Fibroblast of lung (primary cell): ENCODE data around the gene PATJ. TPM values are rescaled to one million over a fixed set of nuclear protein-coding genes. Genes with fewer than 3 reads are reported as not detected.

ENCODE experiments used
- DNase-seq, 2 donors: peaks; one replicate each; pipeline versions ENCODE4 v3.0.0 to v3.0.0-alpha.2; 2010; ENCODE audit warnings: low read depth in 2 of 2
- H2AFZ ChIP-seq: 2 replicates; pipeline ENCODE4 v1.5.1; 2012; ENCODE audit warnings: low read length, control low read depth, inconsistent platforms
- H3K27ac ChIP-seq: 2 replicates; pipeline ENCODE4 v1.5.1; 2011; ENCODE audit warnings: low read length, control low read depth; ENCODE audit not compliant: insufficient read depth
- H3K27me3 ChIP-seq: 2 replicates; pipeline ENCODE4 v1.5.1; 2011; ENCODE audit warnings: mild to moderate bottlenecking, low read length; ENCODE audit not compliant: control insufficient read depth, insufficient read depth
- H3K36me3 ChIP-seq: 2 replicates; pipeline ENCODE4 v1.5.1; 2011; ENCODE audit warnings: low read length; ENCODE audit not compliant: control insufficient read depth, insufficient read depth
- H3K4me1 ChIP-seq: 2 replicates; pipeline ENCODE4 v1.5.1; 2011; ENCODE audit warnings: low read length; ENCODE audit not compliant: control insufficient read depth, insufficient read depth; ENCODE audit errors: extremely low read depth
- H3K4me2 ChIP-seq: 2 replicates; pipeline ENCODE4 v1.5.1; 2011; ENCODE audit warnings: low read length, control low read depth; ENCODE audit not compliant: insufficient read depth; ENCODE audit errors: extremely low read depth
- H3K4me3 ChIP-seq, 4 experiments: fragments of 200-600 bp in 1 of 4; sonication (generic) in 1 of 4; replicated peaks in 1 of 4; 2 replicates each; pipeline ENCODE4 v1.5.1; 2011 to 2016; ENCODE audit warnings: low read length in 4 of 4, low read depth in 3 of 4, mild to moderate bottlenecking in 3 of 4, control low read depth in 2 of 4, inconsistent platforms in 1 of 4, mixed read lengths in 1 of 4; ENCODE audit not compliant: insufficient read depth in 1 of 4; ENCODE audit errors: control extremely low read depth in 1 of 4
- H3K79me2 ChIP-seq: 2 replicates; pipeline ENCODE4 v1.5.1; 2012; ENCODE audit warnings: mild to moderate bottlenecking, low read length, inconsistent platforms; ENCODE audit not compliant: control insufficient read depth, insufficient read depth
- H3K9ac ChIP-seq: 2 replicates; pipeline ENCODE4 v1.5.1; 2011; ENCODE audit warnings: mild to moderate bottlenecking, low read length, control low read depth; ENCODE audit not compliant: insufficient read depth
- H3K9me3 ChIP-seq: 2 replicates; pipeline ENCODE4 v1.5.1; 2012; ENCODE audit warnings: low read depth, low read length; ENCODE audit not compliant: control insufficient read depth, insufficient read depth
- H4K20me1 ChIP-seq: 2 replicates; pipeline ENCODE4 v1.5.1; 2011; ENCODE audit warnings: low read length; ENCODE audit not compliant: control insufficient read depth, insufficient read depth; ENCODE audit errors: extremely low read depth
- EZH2 ChIP-seq: IDR thresholded peaks from 2 replicates; pipeline ENCODE4 v1.5.1; 2012; ENCODE audit warnings: low read length, control low read depth, mild to moderate bottlenecking; ENCODE audit errors: missing control alignments
- polyA plus RNA-seq, 2 donors: library from polyadenylated mRNA; depleted of rRNA in 1 of 2; stranded (reverse) in 1 of 2; unstranded in 1 of 2; fragments of >200 nt; gene quantifications; 2 replicates each; pipeline ENCODE4 v1.2.1, GENCODE V29; 2011 to 2012; ENCODE audit warnings: missing spikeins in 1 of 2
- total RNA-seq: library from RNA; depleted of rRNA; stranded (reverse); fragments of >200 nt; gene quantifications from 2 replicates; pipeline ENCODE4 v1.2.1, GENCODE V29; 2014
- TF ChIP-seq, protein P1 (sequence below), 2 donors: IDR thresholded peaks in 1 of 2; conservative IDR thresholded peaks in 1 of 2; 1 replicate in 1 of 2; 2 replicates in 1 of 2; pipeline ENCODE4 v1.5.1; 2011 to 2012; ENCODE audit warnings: low read length in 2 of 2, control low read depth in 1 of 2, inconsistent platforms in 1 of 2, low read depth in 1 of 2, mild to moderate bottlenecking in 1 of 2

The PATJ gene
- total and polyA plus RNA-seq, 2 donors (not counting 1 experiment from before 2014, with no cell fraction given) = 2.5 to 12.4 TPM

DNA sequence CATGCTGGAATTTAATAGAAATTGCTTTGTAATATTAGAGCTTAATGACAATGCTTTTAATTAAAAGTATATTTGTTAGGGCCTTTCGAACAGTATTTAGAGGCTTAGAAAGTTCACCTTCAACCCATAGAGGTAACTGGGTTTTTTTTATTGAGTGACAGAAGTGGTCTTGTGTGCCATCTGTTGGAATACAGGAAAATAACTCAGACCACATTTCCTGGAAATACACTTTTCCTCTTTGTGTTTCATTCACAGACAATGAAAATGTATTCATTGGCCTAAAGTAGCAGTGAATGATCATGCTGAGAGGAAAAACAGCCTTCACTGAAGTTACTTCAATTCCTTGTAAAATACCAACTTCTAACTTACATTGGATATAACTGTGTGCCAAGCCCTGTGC lies 368.8 kb downstream of the PATJ start:
- no peak overlapping the region for H3K4me2 ChIP-seq
- H3K9me3 ChIP-seq = no peaks in the 10 kb centered on the region
- no peaks in the 10 kb centered on the region for H3K4me1 ChIP-seq
- H3K9ac ChIP-seq = no peak overlapping the region
- no peak for DNase-seq
- no peaks in the 10 kb centered on the region for H3K27me3 ChIP-seq
- H3K79me2 ChIP-seq = no peaks in the 10 kb centered on the region
- H4K20me1 ChIP-seq = no peaks in the 10 kb centered on the region
- no peaks in the 10 kb centered on the region for H3K36me3 ChIP-seq
- TF ChIP-seq, protein P1, sequence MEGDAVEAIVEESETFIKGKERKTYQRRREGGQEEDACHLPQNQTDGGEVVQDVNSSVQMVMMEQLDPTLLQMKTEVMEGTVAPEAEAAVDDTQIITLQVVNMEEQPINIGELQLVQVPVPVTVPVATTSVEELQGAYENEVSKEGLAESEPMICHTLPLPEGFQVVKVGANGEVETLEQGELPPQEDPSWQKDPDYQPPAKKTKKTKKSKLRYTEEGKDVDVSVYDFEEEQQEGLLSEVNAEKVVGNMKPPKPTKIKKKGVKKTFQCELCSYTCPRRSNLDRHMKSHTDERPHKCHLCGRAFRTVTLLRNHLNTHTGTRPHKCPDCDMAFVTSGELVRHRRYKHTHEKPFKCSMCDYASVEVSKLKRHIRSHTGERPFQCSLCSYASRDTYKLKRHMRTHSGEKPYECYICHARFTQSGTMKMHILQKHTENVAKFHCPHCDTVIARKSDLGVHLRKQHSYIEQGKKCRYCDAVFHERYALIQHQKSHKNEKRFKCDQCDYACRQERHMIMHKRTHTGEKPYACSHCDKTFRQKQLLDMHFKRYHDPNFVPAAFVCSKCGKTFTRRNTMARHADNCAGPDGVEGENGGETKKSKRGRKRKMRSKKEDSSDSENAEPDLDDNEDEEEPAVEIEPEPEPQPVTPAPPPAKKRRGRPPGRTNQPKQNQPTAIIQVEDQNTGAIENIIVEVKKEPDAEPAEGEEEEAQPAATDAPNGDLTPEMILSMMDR (conservative IDR thresholded peaks at IDR 0.05 in 1 of 2, IDR thresholded peaks at IDR 0.05 in 1 of 2; ENCODE audit: low read depth in 1 of 2, low read length in 2 of 2) = no peak
- TF ChIP-seq EZH2 = no peak
- H3K27ac ChIP-seq = no peak overlapping the region
- no peak overlapping the region for H3K4me3 ChIP-seq
- no peak overlapping the region for H2AFZ ChIP-seq

DNA sequence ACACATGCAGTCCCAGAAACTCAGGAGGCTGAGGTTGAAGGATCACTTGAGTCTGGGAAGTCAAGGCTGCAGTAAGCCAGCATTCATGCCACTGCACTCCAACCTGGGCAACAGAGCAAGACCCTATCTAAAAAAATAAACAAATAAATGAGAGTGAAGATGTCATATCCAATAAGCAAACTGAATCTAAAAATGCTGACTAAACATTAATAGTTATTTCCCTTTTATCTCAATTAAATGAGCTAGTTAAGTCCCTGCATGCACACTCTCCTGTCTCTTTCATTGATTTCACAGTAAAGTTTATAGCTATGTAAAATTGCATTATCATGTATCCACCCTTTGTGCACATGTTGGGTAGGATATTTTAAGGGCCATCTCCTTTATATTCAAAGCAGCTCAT lies 371.2 kb downstream of the PATJ start:
- H3K9ac ChIP-seq = no peak overlapping the region
- H4K20me1 ChIP-seq = no peaks in the 10 kb centered on the region
- H3K27me3 ChIP-seq = no peaks in the 10 kb centered on the region
- H3K4me1 ChIP-seq = no peaks in the 10 kb centered on the region
- no peaks in the 10 kb centered on the region for H3K36me3 ChIP-seq
- H3K4me2 ChIP-seq = no peak overlapping the region
- DNase-seq = no peak
- H3K9me3 ChIP-seq = no peaks in the 10 kb centered on the region
- TF ChIP-seq EZH2 = no peak
- H3K79me2 ChIP-seq = no peaks in the 10 kb centered on the region
- no peak overlapping the region for H2AFZ ChIP-seq
- H3K4me3 ChIP-seq = no peak overlapping the region
- no peak overlapping the region for H3K27ac ChIP-seq

DNA sequence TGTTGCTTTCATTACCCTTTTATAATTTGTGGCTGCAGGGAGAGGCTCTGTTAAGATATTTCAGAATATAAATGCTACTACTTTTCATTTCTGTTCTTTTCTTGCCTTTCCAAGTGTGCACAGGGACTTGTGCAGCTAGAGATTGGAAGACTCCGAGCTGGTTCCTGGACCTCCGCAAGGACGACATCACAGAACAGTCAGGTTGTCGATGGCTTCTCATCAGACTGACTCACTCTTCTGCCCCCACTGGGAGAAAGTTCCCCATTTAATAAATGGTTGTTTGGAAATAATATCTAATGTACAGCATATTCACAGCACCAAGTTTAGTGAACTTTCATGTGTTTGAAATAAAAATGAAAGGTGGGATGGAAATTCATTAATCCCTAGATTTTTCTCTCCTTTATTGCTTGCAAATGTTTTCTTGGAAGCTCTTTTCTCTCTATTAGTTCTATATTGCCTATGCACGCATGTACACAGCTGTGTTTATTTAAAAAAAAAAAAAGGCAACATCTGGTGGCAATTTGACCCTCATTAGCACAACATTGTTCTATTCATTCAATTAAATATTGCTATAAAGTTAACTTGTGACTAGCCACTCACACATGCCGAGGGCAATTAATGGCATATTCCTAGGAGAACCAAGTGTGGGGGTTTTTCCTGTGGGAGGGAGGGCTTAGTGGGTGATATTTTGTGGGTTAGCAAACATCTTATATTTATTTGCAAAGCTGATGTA lies 374.9 kb downstream of the PATJ start:
- Histone ChIP-seq H3K9ac (no peak overlapping the region), H3K27me3 (no peaks in the 10 kb centered on the region), H2AFZ (no peak overlapping the region), H3K36me3 (no peaks in the 10 kb centered on the region), H3K4me2 (no peak overlapping the region), H3K4me3 (no peak overlapping the region), H3K9me3 (no peaks in the 10 kb centered on the region), H3K27ac (no peak overlapping the region), H3K4me1 (no peaks in the 10 kb centered on the region), H4K20me1 (no peaks in the 10 kb centered on the region), H3K79me2 (no peaks in the 10 kb centered on the region)
- DNase-seq = no peak
- TF ChIP-seq, protein P1 (conservative IDR thresholded peaks at IDR 0.05 in 1 of 2, IDR thresholded peaks at IDR 0.05 in 1 of 2; ENCODE audit: low read depth in 1 of 2, low read length in 2 of 2) = no peak
- no peak for TF ChIP-seq EZH2
